Effector memory CD4-positive, alpha-beta T cell (primary cell): ENCODE data around the gene TRPV5.

ENCODE experiments used
- DNase-seq, 3 donors: peaks; one replicate each; pipeline ENCODE4 v3.0.0-alpha.2; 2020
- H3K27ac ChIP-seq: 2 replicates; pipeline ENCODE4 v1.7.0; 2013; ENCODE audit warnings: mild to moderate bottlenecking, low read length, moderate library complexity; ENCODE audit not compliant: insufficient read depth, poor library complexity, severe bottlenecking
- H3K27me3 ChIP-seq: replicated peaks from 2 replicates; pipeline ENCODE4 v1.7.0; 2013; ENCODE audit warnings: mild to moderate bottlenecking, low read length; ENCODE audit not compliant: insufficient read depth, control insufficient read depth, poor library complexity, severe bottlenecking
- H3K36me3 ChIP-seq: 2 replicates; pipeline ENCODE4 v1.7.0; 2013; ENCODE audit warnings: mild to moderate bottlenecking, low read length, moderate library complexity; ENCODE audit not compliant: control insufficient read depth, insufficient read depth
- H3K4me1 ChIP-seq: 2 replicates; pipeline ENCODE4 v1.7.0; 2013; ENCODE audit warnings: low read length, mild to moderate bottlenecking; ENCODE audit not compliant: control insufficient read depth, insufficient read depth, poor library complexity, severe bottlenecking
- H3K4me3 ChIP-seq: 2 replicates; pipeline ENCODE4 v1.7.0; 2013; ENCODE audit warnings: low read length, low read depth, mild to moderate bottlenecking; ENCODE audit not compliant: insufficient read depth, poor library complexity, severe bottlenecking
- H3K9me3 ChIP-seq: 2 replicates; pipeline ENCODE4 v1.7.0; 2013; ENCODE audit warnings: mild to moderate bottlenecking, low read length, moderate library complexity; ENCODE audit not compliant: control insufficient read depth

Gene TRPV5

DNA sequence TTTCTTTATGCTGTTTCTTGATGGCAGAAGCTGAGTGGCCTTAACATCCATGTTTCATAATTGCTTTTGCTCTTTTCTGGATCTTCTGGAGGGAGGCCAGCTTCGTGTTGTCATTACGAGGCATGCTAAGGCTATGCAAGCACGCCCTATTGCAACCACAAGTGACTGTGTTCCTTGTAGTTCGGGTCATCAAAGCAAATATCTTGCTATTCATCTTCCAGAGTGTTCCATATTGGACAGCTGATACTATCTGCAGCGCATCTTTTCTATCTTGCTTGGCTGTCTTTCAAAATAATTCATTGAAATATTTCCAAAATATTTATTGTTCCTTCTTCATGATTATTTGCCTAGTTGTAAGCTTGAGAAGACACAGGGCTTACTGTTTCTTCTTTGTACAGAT is 73.7 kb downstream of the TRPV5 start:
- Histone ChIP-seq H3K27ac (no peak overlapping the region), H3K27me3 (no peaks in the 10 kb centered on the region), H3K4me3 (no peak overlapping the region), H3K4me1 (peaks cover 12% of the 10 kb centered on the region), H3K36me3 (peaks cover 2% of the 10 kb centered on the region), H3K9me3 (no peaks in the 10 kb centered on the region)
- DNase-seq: no peak

GRCh38 chr7:142859411-142859810 is 74.1 kb downstream of the TRPV5 start:
- DNase-seq: no peak
- Histone ChIP-seq H3K4me1 (peaks cover 12% of the 10 kb centered on the region), H3K36me3 (peaks cover 2% of the 10 kb centered on the region), H3K4me3 (no peak overlapping the region), H3K27ac (no peak overlapping the region), H3K9me3 (no peaks in the 10 kb centered on the region), H3K27me3 (no peaks in the 10 kb centered on the region)
